H1 (cell line): ENCODE results near the gene DMGDH. TPM values are rescaled to one million over a fixed set of nuclear protein-coding genes. Genes with fewer than 3 reads are reported as not detected.

ENCODE experiments used
- CTCF ChIA-PET: fragments of 300-600 bp; sonication (Branson Sonifier 250); formaldehyde crosslinking; loops from one replicate; lab custom pipeline; 2021; ENCODE audit not compliant: partially characterized antibody; lab: Charles Lee
- POLR2A ChIA-PET: fragments of 300-600 bp; sonication (Branson Sonifier 250); formaldehyde crosslinking; loops from one replicate; lab custom pipeline; 2021; ENCODE audit warnings: inconsistent platforms; ENCODE audit not compliant: partially characterized antibody; lab: Charles Lee
- DNase-seq, 2 experiments: peaks; one replicate each; pipeline versions ENCODE4 v3.0.0 to v3.0.0-alpha.2; 2010 to 2022; ENCODE audit warnings: low spot score in 2 of 2, low read depth in 1 of 2, mixed read lengths in 1 of 2
- FAIRE-seq: peaks from 2 replicates; lab custom pipeline; 2011; peaks lifted over from hg19 to GRCh38; lab: Jason Lieb, UNC
- H2AFZ ChIP-seq: 2 replicates; pipeline ENCODE4 v1.8.1; 2012; ENCODE audit warnings: low read length, inconsistent platforms
- H2AK5ac ChIP-seq: 2 replicates; pipeline ENCODE4 v1.6.1; 2013; ENCODE audit warnings: low read depth, low read length
- H2BK120ac ChIP-seq: replicated peaks from 2 replicates; pipeline ENCODE3; 2013; ENCODE audit warnings: low read depth, low read length, inconsistent platforms
- H2BK12ac ChIP-seq: 2 replicates; pipeline ENCODE4 v1.6.1; 2013; ENCODE audit warnings: low read depth, low read length
- H2BK15ac ChIP-seq: 2 replicates; pipeline ENCODE4 v1.6.1; 2013; ENCODE audit warnings: low read length
- H2BK20ac ChIP-seq: 2 replicates; pipeline ENCODE4 v1.6.1; 2013; ENCODE audit warnings: low read length
- H2BK5ac ChIP-seq: 2 replicates; pipeline ENCODE4 v1.6.1; 2013; ENCODE audit warnings: low read depth, low read length
- H3K14ac ChIP-seq: 2 replicates; pipeline ENCODE4 v1.6.1; 2013; ENCODE audit warnings: inconsistent platforms; ENCODE audit not compliant: insufficient read length
- H3K18ac ChIP-seq: 2 replicates; pipeline ENCODE4 v1.6.1; 2013; ENCODE audit warnings: low read length; ENCODE audit errors: extremely low read depth
- H3K23ac ChIP-seq: 2 replicates; pipeline ENCODE4 v1.6.1; 2013; ENCODE audit warnings: inconsistent platforms; ENCODE audit not compliant: insufficient read length
- H3K23me2 ChIP-seq: 2 replicates; pipeline ENCODE4 v1.6.1; 2013; ENCODE audit warnings: low read depth, low read length
- H3K27ac ChIP-seq: 2 replicates; pipeline ENCODE4 v1.6.1; 2011; ENCODE audit warnings: low read depth, low read length, inconsistent platforms
- H3K27me3 ChIP-seq, 4 experiments: replicated peaks in 1 of 4; 1 replicate in 1 of 4; 2 replicates in 3 of 4; pipeline versions ENCODE4 v1.6.1 to v1.8.1; 2011 to 2013; ENCODE audit warnings: low read length in 3 of 4, mild to moderate bottlenecking in 3 of 4, inconsistent platforms in 2 of 4, mixed read lengths in 2 of 4, moderate library complexity in 1 of 4; ENCODE audit not compliant: control insufficient read depth in 3 of 4, insufficient read depth in 3 of 4; ENCODE audit errors: extremely low read depth in 1 of 4
- H3K36me3 ChIP-seq, 4 experiments: 2 replicates each; pipeline versions ENCODE4 v1.6.1 to v1.8.1; 2011 to 2013; ENCODE audit warnings: mild to moderate bottlenecking in 4 of 4, low read length in 3 of 4, moderate library complexity in 2 of 4, control low read depth in 1 of 4, inconsistent platforms in 1 of 4; ENCODE audit not compliant: insufficient read depth in 4 of 4, control insufficient read depth in 2 of 4
- H3K4ac ChIP-seq: replicated peaks from 2 replicates; pipeline ENCODE3; 2013; ENCODE audit warnings: low read length, low read depth, mixed read lengths, inconsistent platforms; ENCODE audit not compliant: insufficient read length
- H3K4me1 ChIP-seq, 4 experiments: replicated peaks in 1 of 4; 1 replicate in 1 of 4; 2 replicates in 3 of 4; pipeline versions ENCODE4 v1.6.1 to v1.8.1; 2011 to 2013; ENCODE audit warnings: low read length in 3 of 4, inconsistent platforms in 2 of 4, mixed read lengths in 1 of 4; ENCODE audit not compliant: insufficient read depth in 4 of 4, control insufficient read depth in 3 of 4
- H3K4me2 ChIP-seq, 2 experiments: 2 replicates each; pipeline versions ENCODE4 v1.6.1 to v1.8.1; 2011 to 2013; ENCODE audit warnings: low read depth in 2 of 2, low read length in 2 of 2, control low read depth in 1 of 2, inconsistent platforms in 1 of 2, mild to moderate bottlenecking in 1 of 2; ENCODE audit not compliant: insufficient read depth in 1 of 2
- H3K4me3 ChIP-seq, 4 experiments: fragments of 200-600, 300-600 bp in 1 of 4; sonication (generic), shearing (Covaris generic), sonication (Bioruptor Twin) in 1 of 4; 2 replicates each; pipeline versions ENCODE4 v1.5.1 to v1.8.1; 2011 to 2016; ENCODE audit warnings: low read length in 4 of 4, low read depth in 3 of 4, control low read depth in 2 of 4, inconsistent platforms in 2 of 4, mild to moderate bottlenecking in 2 of 4, mixed read lengths in 1 of 4, moderate library complexity in 1 of 4; ENCODE audit not compliant: insufficient read depth in 2 of 4; ENCODE audit errors: extremely low read depth in 1 of 4
- H3K56ac ChIP-seq: replicated peaks from 2 replicates; pipeline ENCODE3; 2013; ENCODE audit warnings: low read depth, mild to moderate bottlenecking, mixed read lengths, low read length, inconsistent platforms; ENCODE audit not compliant: insufficient read length
- H3K79me1 ChIP-seq: 2 replicates; pipeline ENCODE4 v1.6.1; 2013; ENCODE audit warnings: low read depth, low read length, control low read depth
- H3K79me2 ChIP-seq, 2 experiments: 2 replicates each; pipeline versions ENCODE4 v1.6.1 to v1.8.1; 2012 to 2013; ENCODE audit warnings: low read length in 2 of 2, mild to moderate bottlenecking in 2 of 2, inconsistent platforms in 1 of 2; ENCODE audit not compliant: insufficient read depth in 2 of 2, control insufficient read depth in 1 of 2
- H3K9ac ChIP-seq, 4 experiments: replicated peaks in 1 of 4; 1 replicate in 1 of 4; 2 replicates in 3 of 4; pipeline versions ENCODE4 v1.6.1 to v1.8.1; 2011 to 2013; ENCODE audit warnings: low read depth in 3 of 4, low read length in 3 of 4, control low read depth in 2 of 4, mild to moderate bottlenecking in 2 of 4, moderate library complexity in 2 of 4, inconsistent platforms in 1 of 4; ENCODE audit errors: extremely low read depth in 1 of 4
- H3K9me3 ChIP-seq, 2 experiments: 2 replicates each; pipeline versions ENCODE4 v1.6.1 to v1.8.1; 2012 to 2013; ENCODE audit warnings: mild to moderate bottlenecking in 2 of 2, moderate library complexity in 2 of 2, control low read depth in 1 of 2, inconsistent platforms in 1 of 2, low read depth in 1 of 2, low read length in 1 of 2, mixed read lengths in 1 of 2; ENCODE audit not compliant: insufficient read depth in 2 of 2
- H4K20me1 ChIP-seq, 2 experiments: replicated peaks in 1 of 2; 2 replicates each; pipeline versions ENCODE3 to v1.8.1; 2011 to 2013; ENCODE audit warnings: inconsistent platforms in 2 of 2, low read length in 2 of 2, mild to moderate bottlenecking in 1 of 2; ENCODE audit not compliant: insufficient read depth in 2 of 2, control insufficient read depth in 1 of 2
- H4K5ac ChIP-seq: 2 replicates; pipeline ENCODE4 v1.6.1; 2013; ENCODE audit warnings: low read length, low read depth, mixed read lengths, inconsistent platforms; ENCODE audit not compliant: insufficient read length
- H4K8ac ChIP-seq: 2 replicates; pipeline ENCODE4 v1.8.0; 2013; ENCODE audit warnings: mild to moderate bottlenecking, moderate library complexity, low read length, inconsistent platforms; ENCODE audit not compliant: insufficient read depth; ENCODE audit errors: extremely low read depth
- H4K91ac ChIP-seq: replicated peaks from 2 replicates; pipeline ENCODE3; 2013; ENCODE audit warnings: low read length, mixed read lengths, inconsistent platforms; ENCODE audit not compliant: insufficient read length
- CBX5 ChIP-seq: fragments of 300-800, 300-1000 bp; sonication (generic); IDR thresholded peaks from 2 replicates; pipeline ENCODE4 v1.7.1; 2016; ENCODE audit warnings: antibody characterized with exemption, low read length, low read depth
- POLR2AphosphoS5 ChIP-seq: IDR thresholded peaks from 2 replicates; pipeline ENCODE4 v1.6.1; 2011; ENCODE audit warnings: low read depth, low read length
- POU5F1 ChIP-seq: IDR thresholded peaks from 2 replicates; pipeline ENCODE4 v1.6.1; 2011; ENCODE audit warnings: low read depth, mild to moderate bottlenecking, low read length, moderate library complexity
- TEAD4 ChIP-seq: IDR thresholded peaks from 2 replicates; pipeline ENCODE4 v1.6.1; 2012; ENCODE audit warnings: low read depth, low read length, inconsistent platforms, mixed read lengths
- WGBS, 2 experiments: shearing (Covaris generic) in 1 of 2; methylation state at CpG; one replicate each; pipeline versions ENCODE4 v1.1.6 to v1.1.7; 2013 to 2015; ENCODE audit warnings: low lambda C conversion rate in 2 of 2, mixed read lengths in 2 of 2, inconsistent platforms in 1 of 2, low coverage in 1 of 2, missing lambda C conversion rate in 1 of 2; ENCODE audit not compliant: insufficient replicate concordance in 2 of 2, insufficient coverage in 1 of 2, insufficient read length in 1 of 2; ENCODE audit errors: extremely low coverage in 1 of 2, missing lambda C conversion rate in 1 of 2; 5-methylcytosine and 5-hydroxymethylcytosine counted together
- polyA plus RNA-seq, 7 experiments: library from polyadenylated mRNA; depleted of rRNA in 3 of 7; stranded (reverse) in 5 of 7; unstranded in 2 of 7; fragments of >200 nt in 5 of 7; fragments of 200-250 nt in 2 of 7; gene quantifications; 1 replicate in 5 of 7; 2 replicates in 1 of 7; 4 replicates in 1 of 7; pipeline versions ENCODE4 v1.2.1 to v1.2.3, GENCODE V29; 2011 to 2013; ENCODE audit warnings: missing spikeins in 2 of 7, mixed read lengths in 2 of 7
- total RNA-seq: library from RNA; stranded (reverse); fragmentation: NEBNext Ultra II Directional; extraction: Animal tissue kit (Norgen Biotek cat#: 25700); gene quantifications from 2 replicates; pipeline ENCODE4 v1.2.1, GENCODE V29; 2021

DMGDH gene
- total and polyA plus RNA-seq, 2 of the 8 experiments (the other 6 are each of a cell fraction or from before 2014, with no cell fraction given), result 0.15 TPM; not detected in 1

GRCh38 chr5:79047199-79047598, 22.3 kb downstream of the DMGDH start:
- Histone ChIP-seq H2AFZ (no peak overlapping the region), H3K27ac (no peak overlapping the region), H3K23ac (no peak overlapping the region), H3K36me3 (no peaks in the 10 kb centered on the region), H3K27me3 (no peaks in the 10 kb centered on the region), H3K4me2 (no peak overlapping the region), H2BK12ac (no peak overlapping the region), H3K14ac (no peak overlapping the region), H4K20me1 (no peaks in the 10 kb centered on the region), H2AK5ac (no peak overlapping the region), H3K56ac (no peak overlapping the region), H3K79me2 (no peaks in the 10 kb centered on the region), H2BK5ac (no peak overlapping the region), H3K4me1 (no peaks in the 10 kb centered on the region), H3K79me1 (no peaks in the 10 kb centered on the region), H3K4ac (no peak overlapping the region), H3K23me2 (no peaks in the 10 kb centered on the region), H3K9ac (no peak overlapping the region), H3K18ac (no peak overlapping the region), H4K8ac (no peak overlapping the region), H3K9me3 (no peaks in the 10 kb centered on the region), H2BK20ac (no peak overlapping the region), H2BK120ac (no peak overlapping the region), H2BK15ac (no peak overlapping the region), H4K5ac (no peak overlapping the region), H4K91ac (no peak overlapping the region), H3K4me3 (no peak overlapping the region)
- TF ChIP-seq TEAD4, result no peak
- TF ChIP-seq CBX5, result no peak
- no peak for TF ChIP-seq POLR2AphosphoS5
- no peak for TF ChIP-seq POU5F1
- WGBS, 2 experiments, result 87% methylated on average over 3 of the region's 3 CpGs; no CpG with 5 or more reads in 1 of the 2 experiments
- ChIA-PET POLR2A (no interaction called here), CTCF (interaction anchor here (0.6 to 4.6 kb wide), 5 partner anchors 12 to 805 kb away, joined by 3 to 20 read pairs (median 4); no protein-coding TSS in a partner anchor)
- DNase-seq (no peak), FAIRE-seq (no peak)
